Stomach smooth muscle (tissue), 2 donors: Measurements from ENCODE around the gene GSC2.

Experiments used
- H3K27ac ChIP-seq: one replicate; pipeline ENCODE4 v1.7.0; 2013; ENCODE audit warnings: mild to moderate bottlenecking, low read length, inconsistent platforms
- H3K27me3 ChIP-seq, 2 donors: one replicate each; pipeline ENCODE4 v1.7.0; 2013; ENCODE audit warnings: low read length in 2 of 2; ENCODE audit not compliant: insufficient read depth in 2 of 2, control insufficient read depth in 1 of 2
- H3K36me3 ChIP-seq, 2 donors: one replicate each; pipeline ENCODE4 v1.7.0; 2013; ENCODE audit warnings: low read length in 2 of 2; ENCODE audit not compliant: control insufficient read depth in 2 of 2, insufficient read depth in 2 of 2
- H3K4me1 ChIP-seq: one replicate; pipeline ENCODE4 v1.7.0; 2013; ENCODE audit warnings: low read length; ENCODE audit not compliant: control insufficient read depth, insufficient read depth
- H3K4me3 ChIP-seq, 2 donors: one replicate each; pipeline ENCODE4 v1.7.0; 2013; ENCODE audit warnings: low read length in 2 of 2
- H3K9ac ChIP-seq, 2 donors: one replicate each; pipeline ENCODE4 v1.7.0; 2013; ENCODE audit warnings: low read length in 2 of 2, mild to moderate bottlenecking in 1 of 2
- H3K9me3 ChIP-seq, 2 donors: one replicate each; pipeline ENCODE4 v1.7.0; 2013; ENCODE audit warnings: low read length in 2 of 2; ENCODE audit not compliant: control insufficient read depth in 2 of 2
- donor health status: healthy.
- donor health status: Pancreatic carcinoma.

GSC2 gene

GRCh38 chr22:19103880-19104821 is 45.9 kb downstream of the GSC2 start:
- Histone ChIP-seq H3K9me3 (no peaks in the 10 kb centered on the region), H3K27me3 (no peaks in the 10 kb centered on the region), H3K36me3 (peaks cover 0 to 3% of the 10 kb centered on the region in 2 donors), H3K4me3 (no peak overlapping the region), H3K9ac (no peak overlapping the region), H3K4me1 (peaks cover 27% of the 10 kb centered on the region), H3K27ac (peak overlapping the region; percentile 18)

- Histone ChIP-seq H3K4me1 (peaks cover 5% of the 10 kb centered on the region), H3K27me3 (no peaks in the 10 kb centered on the region), H3K9ac (no peak overlapping the region), H3K9me3 (no peaks in the 10 kb centered on the region), H3K27ac (no peak overlapping the region), H3K4me3 (no peak overlapping the region), H3K36me3 (peaks cover 0 to 5% of the 10 kb centered on the region in 2 donors)
Observed at GRCh38 chr22:19098157-19098556, 51.9 kb downstream of the GSC2 start.

- Histone ChIP-seq H3K4me1 (peaks cover 5% of the 10 kb centered on the region), H3K4me3 (no peak overlapping the region), H3K27ac (no peak overlapping the region), H3K9ac (no peak overlapping the region), H3K36me3 (peaks cover 0 to 5% of the 10 kb centered on the region in 2 donors), H3K9me3 (no peaks in the 10 kb centered on the region), H3K27me3 (no peaks in the 10 kb centered on the region)
Observed at GRCh38 chr22:19097518-19097917, 52.6 kb downstream of the GSC2 start.
